Memory B cell (primary cell): ENCODE results near the gene PPP6R2.

Source experiments
- ATAC-seq: fragments of 150-1000 bp; cut with Tn5 transposase; 2 replicates; pipeline ENCODE4 v1.10.0; 2021; ENCODE audit warnings: low read depth, mild to moderate bottlenecking, moderate library complexity
- DNase-seq, 2 donors: peaks; one replicate each; pipeline ENCODE4 v3.0.0; 2022; ENCODE audit warnings: low spot score in 2 of 2
- H3K27ac Mint-ChIP-seq: one replicate; pipeline ENCODE4 v1.8.0; 2022; ENCODE audit warnings: mild to moderate bottlenecking, moderate library complexity, mixed read lengths
- H3K27me3 Mint-ChIP-seq: one replicate; pipeline ENCODE4 v1.8.0; 2022; ENCODE audit warnings: mixed read lengths
- H3K36me3 Mint-ChIP-seq: one replicate; pipeline ENCODE4 v1.8.0; 2022; ENCODE audit warnings: mild to moderate bottlenecking, mixed read lengths
- H3K4me1 Mint-ChIP-seq: one replicate; pipeline ENCODE4 v1.8.0; 2022; ENCODE audit warnings: mixed read lengths
- H3K4me3 Mint-ChIP-seq: one replicate; pipeline ENCODE4 v1.8.0; 2022; ENCODE audit warnings: mild to moderate bottlenecking, moderate library complexity, mixed read lengths
- H3K9me3 Mint-ChIP-seq: one replicate; pipeline ENCODE4 v1.8.0; 2022; ENCODE audit warnings: mixed read lengths

PPP6R2 gene, protein sequence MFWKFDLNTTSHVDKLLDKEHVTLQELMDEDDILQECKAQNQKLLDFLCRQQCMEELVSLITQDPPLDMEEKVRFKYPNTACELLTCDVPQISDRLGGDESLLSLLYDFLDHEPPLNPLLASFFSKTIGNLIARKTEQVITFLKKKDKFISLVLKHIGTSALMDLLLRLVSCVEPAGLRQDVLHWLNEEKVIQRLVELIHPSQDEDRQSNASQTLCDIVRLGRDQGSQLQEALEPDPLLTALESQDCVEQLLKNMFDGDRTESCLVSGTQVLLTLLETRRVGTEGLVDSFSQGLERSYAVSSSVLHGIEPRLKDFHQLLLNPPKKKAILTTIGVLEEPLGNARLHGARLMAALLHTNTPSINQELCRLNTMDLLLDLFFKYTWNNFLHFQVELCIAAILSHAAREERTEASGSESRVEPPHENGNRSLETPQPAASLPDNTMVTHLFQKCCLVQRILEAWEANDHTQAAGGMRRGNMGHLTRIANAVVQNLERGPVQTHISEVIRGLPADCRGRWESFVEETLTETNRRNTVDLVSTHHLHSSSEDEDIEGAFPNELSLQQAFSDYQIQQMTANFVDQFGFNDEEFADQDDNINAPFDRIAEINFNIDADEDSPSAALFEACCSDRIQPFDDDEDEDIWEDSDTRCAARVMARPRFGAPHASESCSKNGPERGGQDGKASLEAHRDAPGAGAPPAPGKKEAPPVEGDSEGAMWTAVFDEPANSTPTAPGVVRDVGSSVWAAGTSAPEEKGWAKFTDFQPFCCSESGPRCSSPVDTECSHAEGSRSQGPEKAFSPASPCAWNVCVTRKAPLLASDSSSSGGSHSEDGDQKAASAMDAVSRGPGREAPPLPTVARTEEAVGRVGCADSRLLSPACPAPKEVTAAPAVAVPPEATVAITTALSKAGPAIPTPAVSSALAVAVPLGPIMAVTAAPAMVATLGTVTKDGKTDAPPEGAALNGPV

DNA sequence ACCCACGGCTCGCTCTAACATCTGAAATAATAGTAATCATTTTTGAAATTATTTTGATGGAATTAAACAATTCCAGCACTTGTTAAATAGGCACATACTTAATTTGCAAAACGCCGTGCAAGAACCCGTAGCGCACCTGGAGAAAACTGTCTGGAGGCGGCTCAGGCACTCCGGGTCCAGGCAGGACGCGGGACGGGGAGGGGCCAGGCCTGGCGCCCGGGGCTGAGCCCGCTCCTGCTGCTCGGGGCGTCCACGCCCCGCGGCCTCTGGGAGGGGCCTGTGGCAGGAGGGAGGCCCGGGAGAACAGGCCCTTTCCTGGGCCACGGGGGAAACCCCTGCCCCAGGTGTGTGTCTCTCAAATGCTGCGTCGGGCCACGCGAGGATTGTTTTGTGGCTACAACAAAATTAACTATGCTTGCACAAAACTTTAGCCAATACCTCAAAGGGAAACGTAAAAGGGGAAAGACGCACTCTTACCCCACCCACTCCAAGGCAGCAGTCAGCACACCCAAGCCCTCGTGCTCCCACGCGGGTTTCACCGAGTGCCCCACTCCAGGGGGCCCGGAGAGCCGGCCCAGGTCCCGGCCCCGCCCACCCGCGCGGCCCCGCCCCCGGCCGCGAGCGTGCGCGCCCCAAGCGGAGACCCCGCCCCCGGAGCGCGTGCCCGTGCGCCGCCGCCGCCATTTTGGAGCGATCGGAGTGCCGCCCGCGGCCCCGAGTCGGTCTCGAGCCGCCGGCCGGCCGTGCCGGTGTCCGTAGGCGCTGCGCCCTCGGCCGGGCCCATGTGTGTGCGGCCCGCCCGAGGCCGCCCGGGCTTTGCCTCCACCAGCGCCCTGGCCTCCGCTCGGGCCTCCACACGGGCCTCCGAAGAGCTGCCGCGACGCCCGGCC, at the start of gene PPP6R2:
TSS of gene PPP6R2 (plus strand) at position 677 of the 890 bp plus-strand sequence. CDS start 50,582 bp downstream, outside the sequence.
- Mint-ChIP-seq H3K4me3 (peak within 1 kb of the TSS; percentile 79), H3K9me3 (no peaks in the 10 kb centered on the region), H3K36me3 (no peaks in the 10 kb centered on the region), H3K27ac (peak within 1 kb of the TSS; percentile 84), H3K27me3 (no peaks in the 10 kb centered on the region), H3K4me1 (no peaks in the 10 kb centered on the region)
- DNase-seq (peak; percentile 90 to 93), ATAC-seq (peak; percentile 80)

DNA sequence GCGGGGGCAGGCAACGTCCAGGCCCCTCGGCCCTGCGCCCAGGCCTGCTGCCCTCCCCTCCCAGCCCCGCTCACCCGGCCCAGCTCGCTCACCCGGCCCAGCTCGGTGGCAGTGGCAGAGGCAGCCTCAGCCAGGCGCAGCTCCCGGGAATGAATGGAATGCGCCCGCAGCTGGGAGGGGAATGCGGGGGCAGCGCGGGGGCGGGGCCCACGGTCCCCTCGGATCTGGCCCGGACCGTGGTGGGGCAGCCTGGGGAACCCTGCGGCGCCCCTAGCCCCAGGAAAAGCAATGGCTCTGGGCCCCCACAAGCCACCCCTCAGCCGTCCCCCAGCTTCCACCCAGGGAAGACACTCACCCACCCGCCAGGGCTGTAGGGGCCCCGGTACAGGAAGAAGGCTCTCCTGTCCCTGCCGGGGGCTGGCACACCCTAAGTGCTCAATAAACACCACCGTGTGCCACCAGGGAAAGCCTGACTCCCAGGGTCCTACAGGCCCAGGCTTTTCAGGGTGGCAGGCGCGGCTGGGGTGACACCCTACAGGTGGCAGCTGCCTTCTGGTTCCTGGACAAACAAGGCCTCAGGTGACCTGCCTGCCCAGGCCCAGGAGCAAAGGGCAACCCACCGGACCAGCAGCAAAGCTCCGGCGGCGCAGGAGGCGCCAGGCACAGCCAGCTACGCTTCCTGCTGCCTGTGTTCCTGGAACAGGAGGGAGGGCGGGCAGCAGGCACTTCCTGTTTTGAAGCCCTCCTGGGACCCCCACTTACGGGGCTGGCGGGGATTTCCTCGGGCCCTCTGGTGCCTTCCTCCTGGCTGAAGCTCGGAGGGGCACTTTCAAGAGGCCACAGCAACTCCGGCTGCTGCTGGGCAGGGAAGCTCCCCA, 49.4 kb upstream of the PPP6R2 start:
- no peak for DNase-seq
- peak; percentile 30 for ATAC-seq
- H3K27ac Mint-ChIP-seq: no peak overlapping the region
- H3K9me3 Mint-ChIP-seq: no peaks in the 10 kb centered on the region
- peaks cover 12% of the 10 kb centered on the region for H3K27me3 Mint-ChIP-seq
- H3K4me3 Mint-ChIP-seq: no peak overlapping the region
- no peaks in the 10 kb centered on the region for H3K36me3 Mint-ChIP-seq
- H3K4me1 Mint-ChIP-seq: peaks cover 24% of the 10 kb centered on the region

GRCh38 chr22:50294319-50294656, 48.8 kb upstream of the PPP6R2 start:
- no peak for DNase-seq
- Mint-ChIP-seq H3K27ac (no peak overlapping the region), H3K4me1 (peaks cover 27% of the 10 kb centered on the region), H3K4me3 (no peak overlapping the region), H3K9me3 (no peaks in the 10 kb centered on the region), H3K36me3 (no peaks in the 10 kb centered on the region), H3K27me3 (peaks cover 15% of the 10 kb centered on the region)
- ATAC-seq: no peak

DNA sequence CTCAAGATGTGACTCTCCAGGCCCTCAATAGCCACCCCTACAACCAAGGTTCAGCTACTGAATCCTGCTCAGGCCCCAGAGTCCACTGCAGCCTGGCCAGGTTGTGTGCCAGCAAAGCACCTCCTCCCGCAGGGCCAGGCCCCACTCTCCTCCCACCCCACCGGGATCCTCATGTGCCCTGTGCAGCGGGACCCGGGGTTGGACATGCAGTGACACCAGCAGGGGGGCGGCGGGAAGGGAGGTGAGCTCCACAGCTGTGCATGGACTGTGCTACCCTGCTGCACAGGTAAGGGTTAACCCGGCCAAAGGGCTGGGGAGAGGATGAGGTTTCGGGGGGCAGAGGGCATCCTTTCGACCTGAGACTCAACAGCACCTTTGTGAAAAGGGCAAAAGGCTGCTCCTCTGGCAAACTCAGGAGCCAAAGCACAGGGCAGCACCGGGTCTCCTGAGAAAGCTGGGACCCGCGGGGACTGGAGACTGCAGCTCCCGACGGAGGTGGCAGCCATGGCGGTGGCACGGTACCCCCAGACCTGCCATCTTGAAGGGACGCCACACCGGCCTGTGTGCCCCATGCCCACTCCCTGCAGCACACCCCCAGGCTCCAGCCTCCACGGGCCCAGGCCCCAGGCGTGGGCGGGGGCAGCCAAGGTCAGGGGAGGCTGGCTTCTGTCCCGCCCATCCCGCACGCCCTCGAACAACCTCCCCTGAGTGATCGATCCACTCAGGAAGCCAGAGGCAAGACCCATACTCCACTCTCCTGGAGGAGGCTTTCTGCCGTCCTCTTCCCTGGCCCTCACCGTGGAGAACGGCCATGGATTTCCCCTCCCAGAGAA, 46.3 kb upstream of the PPP6R2 start:
- Mint-ChIP-seq H3K27ac (no peak overlapping the region), H3K9me3 (no peaks in the 10 kb centered on the region), H3K4me1 (peaks cover 27% of the 10 kb centered on the region), H3K36me3 (no peaks in the 10 kb centered on the region), H3K27me3 (peaks cover 9% of the 10 kb centered on the region), H3K4me3 (no peak overlapping the region)
- DNase-seq: no peak
- ATAC-seq: no peak

DNA sequence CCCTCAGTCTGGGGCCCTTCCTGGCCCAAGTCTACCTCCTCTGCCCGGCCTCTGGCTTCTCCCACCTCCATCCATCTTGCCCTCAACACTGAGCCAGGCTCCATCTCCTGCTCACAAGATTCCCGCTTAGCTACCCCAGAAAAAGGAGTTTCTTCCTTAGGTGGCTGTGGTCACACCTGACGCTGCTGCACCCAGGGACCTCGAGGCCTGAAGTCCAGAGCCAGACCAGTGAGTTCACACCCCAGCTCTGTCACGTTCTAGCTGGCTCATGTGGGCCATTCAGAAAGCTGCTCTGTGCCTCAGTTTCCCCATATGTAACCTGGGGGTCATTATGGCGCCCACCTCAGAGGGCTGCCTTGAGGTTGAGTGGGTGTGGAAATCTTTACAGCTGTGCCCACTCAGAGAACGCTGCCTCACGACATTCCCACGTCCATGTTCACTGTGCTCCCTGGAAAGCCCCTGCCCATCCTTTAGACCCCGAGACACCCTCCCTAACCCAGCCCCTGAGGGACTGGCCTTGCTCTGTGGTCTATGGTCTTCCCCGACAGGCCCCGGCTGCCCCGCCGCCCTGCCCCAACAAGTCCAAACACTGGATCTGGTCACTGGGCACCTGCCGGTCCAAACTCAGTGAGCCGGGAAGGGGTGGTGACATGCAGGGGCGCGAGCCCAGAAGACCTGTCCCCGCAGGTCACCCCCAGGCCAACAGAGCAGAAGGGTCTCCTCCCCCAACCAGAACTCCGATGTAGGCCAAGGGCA, 45.4 kb upstream of the PPP6R2 start:
- ATAC-seq (no peak), DNase-seq (no peak)
- no peak overlapping the region for H3K4me3 Mint-ChIP-seq
- no peak overlapping the region for H3K27ac Mint-ChIP-seq
- H3K27me3 Mint-ChIP-seq: peaks cover 7% of the 10 kb centered on the region
- no peaks in the 10 kb centered on the region for H3K9me3 Mint-ChIP-seq
- no peaks in the 10 kb centered on the region for H3K36me3 Mint-ChIP-seq
- H3K4me1 Mint-ChIP-seq: peaks cover 27% of the 10 kb centered on the region

GRCh38 chr22:50298266-50298637, 44.9 kb upstream of the PPP6R2 start:
- Mint-ChIP-seq H3K4me1 (peaks cover 28% of the 10 kb centered on the region), H3K9me3 (no peaks in the 10 kb centered on the region), H3K27me3 (peaks cover 7% of the 10 kb centered on the region), H3K27ac (no peak overlapping the region), H3K4me3 (no peak overlapping the region), H3K36me3 (no peaks in the 10 kb centered on the region)
- ATAC-seq (no peak), DNase-seq (no peak)

- DNase-seq (no peak), ATAC-seq (peak; percentile 43)
- Mint-ChIP-seq H3K4me1 (peaks cover 34% of the 10 kb centered on the region), H3K9me3 (no peaks in the 10 kb centered on the region), H3K36me3 (no peaks in the 10 kb centered on the region), H3K27me3 (peaks cover 7% of the 10 kb centered on the region), H3K27ac (peak overlapping the region; percentile 50), H3K4me3 (peak overlapping the region; percentile 73)
Observed at GRCh38 chr22:50298937-50299784, 44.0 kb upstream of the PPP6R2 start.

DNA sequence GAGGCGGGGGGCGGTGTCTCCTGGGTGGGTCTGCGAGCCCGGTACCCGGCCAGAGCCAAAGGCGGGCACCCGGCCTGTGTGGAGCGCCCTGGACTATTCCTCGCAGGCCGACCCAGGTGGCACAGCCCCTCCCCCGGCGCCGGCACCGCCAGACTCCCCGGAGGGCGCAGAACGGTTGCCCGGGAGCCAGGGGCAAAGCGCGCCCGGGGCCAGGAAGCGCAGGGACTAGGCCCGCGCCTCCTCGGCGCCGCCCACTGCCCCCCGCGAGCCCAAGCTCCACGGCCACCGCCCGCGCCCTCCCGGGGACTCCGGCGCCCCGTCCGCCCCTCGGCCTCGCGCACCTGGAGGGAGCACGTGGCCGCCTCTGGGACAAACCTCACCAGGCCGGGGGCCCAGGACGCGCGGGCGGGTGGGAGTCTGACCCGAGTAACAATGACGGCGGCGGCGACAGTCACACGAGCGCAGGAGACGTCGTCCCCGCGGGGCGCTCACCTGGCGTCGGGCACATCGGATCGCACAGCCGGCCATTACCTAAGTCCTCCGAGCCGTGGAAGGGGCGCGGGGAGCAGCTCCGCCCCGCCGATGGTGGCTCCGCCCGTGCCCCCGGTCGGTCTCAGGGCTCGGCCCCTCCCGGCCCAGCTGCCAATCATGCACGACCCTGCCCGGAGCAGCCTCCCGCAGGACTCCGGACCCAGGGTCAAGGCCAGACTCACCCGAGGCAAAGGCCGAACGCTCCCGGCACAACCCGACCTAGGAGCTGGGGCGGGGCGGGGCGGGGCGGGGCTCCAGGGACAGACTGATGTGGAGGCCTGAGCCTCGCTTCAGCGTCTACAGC, 43.1 kb upstream of the PPP6R2 start:
- peaks cover 42% of the 10 kb centered on the region for H3K4me1 Mint-ChIP-seq
- DNase-seq (no peak), ATAC-seq (no peak)
- peaks cover 7% of the 10 kb centered on the region for H3K27me3 Mint-ChIP-seq
- H3K36me3 Mint-ChIP-seq: no peaks in the 10 kb centered on the region
- H3K27ac Mint-ChIP-seq: no peak overlapping the region
- H3K4me3 Mint-ChIP-seq: no peak overlapping the region
- H3K9me3 Mint-ChIP-seq: no peaks in the 10 kb centered on the region

DNA sequence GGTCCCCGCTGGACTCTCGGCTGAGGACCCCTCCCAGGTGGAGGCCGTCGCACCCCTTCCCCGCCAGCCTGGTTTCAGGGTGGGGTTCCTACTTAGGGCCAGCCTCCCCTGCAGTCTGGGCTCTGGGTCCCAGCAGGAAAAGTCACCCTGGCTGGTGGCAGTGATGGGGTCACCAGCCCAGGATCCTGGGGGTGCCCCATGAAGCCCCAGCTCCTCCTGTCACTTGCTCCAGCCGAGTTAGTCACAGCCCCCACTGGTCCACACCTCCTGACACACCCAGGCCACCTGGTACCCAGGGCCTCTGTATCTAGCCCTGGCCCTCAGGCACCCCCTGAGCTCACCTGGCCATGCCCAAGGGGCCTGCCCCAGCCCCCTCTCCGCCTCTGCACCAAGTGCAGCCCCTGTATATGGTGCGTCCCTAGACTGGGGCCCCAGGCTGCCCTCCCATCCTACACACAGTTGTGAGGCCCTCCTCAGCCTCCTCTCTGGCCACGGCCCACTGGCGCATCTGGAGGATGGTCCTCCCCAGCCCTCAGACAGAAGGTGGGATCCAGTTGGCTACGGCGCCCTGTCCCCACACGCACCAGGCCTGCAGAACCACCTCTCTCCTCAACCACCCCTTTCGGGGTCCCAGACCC, 42.4 kb upstream of the PPP6R2 start:
- Mint-ChIP-seq H3K9me3 (no peaks in the 10 kb centered on the region), H3K4me3 (peak overlapping the region; percentile 46), H3K27ac (peak overlapping the region; percentile 53), H3K36me3 (no peaks in the 10 kb centered on the region), H3K4me1 (peaks cover 45% of the 10 kb centered on the region), H3K27me3 (peaks cover 7% of the 10 kb centered on the region)
- ATAC-seq (no peak), DNase-seq (no peak)

DNA sequence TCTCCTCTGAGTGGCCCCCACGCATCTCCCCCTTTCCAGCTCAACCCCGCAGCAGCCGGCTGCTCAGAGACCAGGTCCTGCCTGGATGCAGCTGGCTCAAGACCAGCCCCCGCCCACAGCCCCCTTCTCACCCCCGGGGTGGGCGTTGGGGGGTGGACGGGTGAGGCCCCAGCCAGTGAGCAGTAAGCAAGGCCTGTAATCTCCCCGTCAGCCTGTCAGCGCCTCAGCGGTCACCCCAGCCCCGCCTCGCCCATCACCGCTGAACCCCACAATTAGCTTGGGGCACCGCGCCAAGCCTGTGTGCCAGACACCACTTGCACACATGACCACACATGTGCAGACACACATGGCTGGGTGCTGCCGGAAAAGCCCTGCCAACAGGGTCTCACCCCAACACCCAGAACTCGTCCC, 41.5 kb upstream of the PPP6R2 start:
- Mint-ChIP-seq H3K27me3 (peaks cover 7% of the 10 kb centered on the region), H3K27ac (peak overlapping the region; percentile 85), H3K36me3 (no peaks in the 10 kb centered on the region), H3K4me3 (peak overlapping the region; percentile 54), H3K9me3 (no peaks in the 10 kb centered on the region), H3K4me1 (peaks cover 52% of the 10 kb centered on the region)
- ATAC-seq (peak; percentile 62), DNase-seq (peak in 1 of 2 donors; percentile 56)
